GM12878 (cell line): Measurements from ENCODE around the gene POC1B. TPM values are rescaled to one million over a fixed set of nuclear protein-coding genes. Genes with fewer than 3 reads are reported as not detected.

ENCODE experiments used
- ATAC-seq: fragments of 200-7000 bp; cut with Tn5 transposase; 3 replicates; pipeline ENCODE4 v1.9.1; 2020; ENCODE audit warnings: mild to moderate bottlenecking, moderate library complexity
- BruUV-seq: library from RNA; stranded (reverse); fragments of 400-500 nt; replicated peaks from 2 replicates; lab custom pipeline; 2021; lab: Mats Ljungman, UMichigan
- CTCF ChIA-PET: fragments of 300-600 bp; sonication (Branson Sonifier 250); formaldehyde crosslinking; extraction: SDS; loops from one replicate; lab custom pipeline; 2021; ENCODE audit warnings: inconsistent platforms; lab: Yijun Ruan, JAX
- POLR2A ChIA-PET: fragments of 350-600 bp; formaldehyde crosslinking; extraction: SDS; loops from one replicate; lab custom pipeline; 2021; ENCODE audit warnings: inconsistent platforms; lab: Charles Lee
- RAD21 ChIA-PET: fragments of 300-600 bp; sonication (Branson Sonifier 250); formaldehyde crosslinking; loops from one replicate; lab custom pipeline; 2023; ENCODE audit warnings: antibody characterized with exemption; ENCODE audit not compliant: unreplicated experiment; lab: Charles Lee
- SMC1A ChIA-PET: fragments of 300-600 bp; sonication (Branson Sonifier 250); formaldehyde crosslinking; loops from one replicate; lab custom pipeline; 2023; ENCODE audit not compliant: unreplicated experiment, uncharacterized antibody; lab: Charles Lee
- DNase-seq: peaks from one replicate; pipeline ENCODE4 v3.0.0-alpha.2; 2011; ENCODE audit warnings: low read depth, low spot score
- FAIRE-seq: peaks from 3 replicates; lab custom pipeline; 2011; peaks lifted over from hg19 to GRCh38; lab: Jason Lieb, UNC
- H2AFZ ChIP-seq: 2 replicates; pipeline ENCODE4 v1.6.0; 2011; ENCODE audit warnings: low read depth, low read length, control low read depth; ENCODE audit not compliant: control insufficient read depth
- H3K27ac ChIP-seq: 2 replicates; pipeline ENCODE4 v1.5.1; 2011; ENCODE audit warnings: control low read depth; ENCODE audit not compliant: control insufficient read depth, insufficient read depth
- H3K27me3 ChIP-seq, 2 experiments: replicated peaks in 1 of 2; 2 replicates each; pipeline versions ENCODE4 v1.6.0 to v1.6.1; 2011; ENCODE audit warnings: low read length in 1 of 2; ENCODE audit not compliant: control insufficient read depth in 2 of 2, insufficient read depth in 2 of 2
- H3K36me3 ChIP-seq, 2 experiments: 2 replicates each; pipeline ENCODE4 v1.5.1; 2011; ENCODE audit warnings: low read length in 1 of 2; ENCODE audit not compliant: control insufficient read depth in 2 of 2, insufficient read depth in 2 of 2
- H3K4me1 ChIP-seq: 2 replicates; pipeline ENCODE4 v1.6.1; 2011; ENCODE audit warnings: mild to moderate bottlenecking, low read length, moderate library complexity, mixed read lengths; ENCODE audit not compliant: control insufficient read depth, insufficient read depth
- H3K4me2 ChIP-seq: 2 replicates; pipeline ENCODE4 v1.6.0; 2011; ENCODE audit warnings: control low read depth; ENCODE audit not compliant: control insufficient read depth, insufficient read depth
- H3K4me3 ChIP-seq: fragments of 200-600 bp; sonication (generic); 2 replicates; pipeline ENCODE4 v1.5.1; 2016
- H3K79me2 ChIP-seq: 2 replicates; pipeline ENCODE4 v1.6.0; 2011; ENCODE audit warnings: low read length; ENCODE audit not compliant: control insufficient read depth, insufficient read depth
- H3K9ac ChIP-seq: 2 replicates; pipeline ENCODE4 v1.8.0; 2011; ENCODE audit warnings: low read length, control low read depth, mixed read lengths; ENCODE audit not compliant: control insufficient read depth, insufficient read depth
- H3K9me3 ChIP-seq: replicated peaks from 3 replicates; pipeline ENCODE4 v1.5.1; 2011; ENCODE audit warnings: mild to moderate bottlenecking, low read length; ENCODE audit not compliant: control insufficient read depth, insufficient read depth
- H4K20me1 ChIP-seq: 2 replicates; pipeline ENCODE4 v1.6.0; 2011; ENCODE audit not compliant: control insufficient read depth, insufficient read depth
- BCL11A ChIP-seq: IDR thresholded peaks from 2 replicates; pipeline ENCODE4 v1.6.1; 2011; ENCODE audit warnings: low read depth, low read length
- CREB1 ChIP-seq: IDR thresholded peaks from 2 replicates; pipeline ENCODE4 v1.6.1; 2012; ENCODE audit warnings: low read depth, mild to moderate bottlenecking, inconsistent platforms
- CREM ChIP-seq: IDR thresholded peaks from 2 replicates; pipeline ENCODE4 v1.6.1; 2014; ENCODE audit warnings: antibody characterized with exemption, low read depth
- E2F4 ChIP-seq: IDR thresholded peaks from 2 replicates; pipeline ENCODE4 v1.6.1; 2012; ENCODE audit warnings: low read depth, low read length, improper control_type of control experiment
- ESRRA ChIP-seq: IDR thresholded peaks from 2 replicates; pipeline ENCODE4 v1.6.1; 2012; ENCODE audit warnings: mild to moderate bottlenecking, low read length, improper control_type of control experiment
- ETV6 ChIP-seq, 2 experiments: fragments of 450-650 bp in 1 of 2; IDR thresholded peaks in 1 of 2; conservative IDR thresholded peaks in 1 of 2; 2 replicates each; pipeline ENCODE4 v1.6.1; 2014; ENCODE audit warnings: antibody characterized with exemption in 1 of 2, borderline replicate concordance in 1 of 2, low read depth in 1 of 2, mild to moderate bottlenecking in 1 of 2, moderate library complexity in 1 of 2
- GATAD2B ChIP-seq: fragments of 450-650 bp; conservative IDR thresholded peaks from 2 replicates; pipeline ENCODE4 v1.6.1; 2017; ENCODE audit warnings: low read depth, mild to moderate bottlenecking, moderate library complexity
- JUNB ChIP-seq: IDR thresholded peaks from 2 replicates; pipeline ENCODE4 v1.6.1; 2016; ENCODE audit warnings: antibody characterized with exemption, mild to moderate bottlenecking
- MEF2A ChIP-seq: IDR thresholded peaks from 2 replicates; pipeline ENCODE4 v1.6.1; 2011; ENCODE audit warnings: low read depth, mild to moderate bottlenecking, low read length, moderate library complexity; ENCODE audit not compliant: insufficient read depth
- MEF2B ChIP-seq: fragments of 450-650 bp; IDR thresholded peaks from 2 replicates; pipeline ENCODE4 v1.6.1; 2018; ENCODE audit warnings: mild to moderate bottlenecking, moderate library complexity; ENCODE audit not compliant: partially characterized antibody, poor library complexity, severe bottlenecking
- MTA3 ChIP-seq: IDR thresholded peaks from 2 replicates; pipeline ENCODE4 v1.6.1; 2012; ENCODE audit warnings: low read length, inconsistent platforms, borderline replicate concordance
- MYB ChIP-seq: fragments of 150-350 bp; IDR thresholded peaks from 2 replicates; pipeline ENCODE4 v1.6.1; 2014; ENCODE audit warnings: mild to moderate bottlenecking, low read depth, low read length, borderline replicate concordance
- NFIC ChIP-seq: IDR thresholded peaks from 2 replicates; pipeline ENCODE4 v1.6.1; 2012; ENCODE audit warnings: low read depth, mild to moderate bottlenecking, inconsistent platforms, low read length, moderate library complexity
- PML ChIP-seq: IDR thresholded peaks from 2 replicates; pipeline ENCODE4 v1.6.1; 2012; ENCODE audit warnings: low read length, inconsistent platforms
- SMARCA5 ChIP-seq: fragments of 450-650 bp; IDR thresholded peaks from 2 replicates; pipeline ENCODE4 v1.6.1; 2017; ENCODE audit warnings: mild to moderate bottlenecking
- STAT1 ChIP-seq: fragments of 450-650 bp; conservative IDR thresholded peaks from 2 replicates; pipeline ENCODE4 v1.6.1; 2014; ENCODE audit warnings: antibody characterized with exemption, mild to moderate bottlenecking
- TARDBP ChIP-seq: IDR thresholded peaks from 2 replicates; pipeline ENCODE4 v1.6.1; 2016; ENCODE audit warnings: borderline replicate concordance
- TCF3 ChIP-seq: IDR thresholded peaks from 2 replicates; pipeline ENCODE4 v1.6.1; 2012; ENCODE audit warnings: low read depth, mild to moderate bottlenecking, low read length, borderline replicate concordance; ENCODE audit not compliant: insufficient read depth
- TCF7 ChIP-seq: IDR thresholded peaks from 2 replicates; pipeline ENCODE4 v1.6.1; 2014; ENCODE audit warnings: antibody characterized with exemption, borderline replicate concordance
- USF2 ChIP-seq: IDR thresholded peaks from 2 replicates; pipeline ENCODE4 v1.6.1; 2011; ENCODE audit warnings: low read depth, low read length, improper control_type of control experiment, borderline replicate concordance
- ZNF217 ChIP-seq: fragments of 450-650 bp; IDR thresholded peaks from 2 replicates; pipeline ENCODE4 v1.6.1; 2017; ENCODE audit warnings: antibody characterized with exemption, mild to moderate bottlenecking
- WGBS: methylation state at CpG from one replicate; pipeline ENCODE4 v1.1.6; 2016; ENCODE audit warnings: low lambda C conversion rate; ENCODE audit not compliant: insufficient replicate concordance, insufficient coverage; ENCODE audit errors: missing lambda C conversion rate; 5-methylcytosine and 5-hydroxymethylcytosine counted together
- in situ Hi-C: fragments of 300-500 bp; cut with MboI; formaldehyde crosslinking; loops from 9 replicates; pipeline ENCODE4 v1.14.3; 2018; ENCODE audit warnings: mixed read lengths
- intact Hi-C: fragments of 100-400 bp; cut with micrococcal nuclease; formaldehyde crosslinking; loops from one replicate; pipeline ENCODE4 v1.14.2; 2022; ENCODE audit not compliant: unreplicated experiment
- polyA plus RNA-seq, 11 experiments: library from polyadenylated mRNA; depleted of rRNA in 4 of 11; unstranded in 6 of 11; stranded (reverse) in 5 of 11; fragments of >200 nt; fragmentation: Nextera tagmentation in 4 of 11; fragmentation: Illumina TruSeq in 1 of 11; extraction: Ambion mirVana in 4 of 11; extraction: Trizol in 1 of 11; gene quantifications; 1 replicate in 1 of 11; 2 replicates in 10 of 11; pipeline versions ENCODE4 v1.2.1 to v1.2.3, GENCODE V29; 2011 to 2016; ENCODE audit warnings: inconsistent platforms in 2 of 11, missing spikeins in 2 of 11, low read depth in 1 of 11
- total RNA-seq, 4 experiments: library from RNA; depleted of rRNA in 3 of 4; stranded (reverse); fragments of >200 nt in 3 of 4; fragmentation: Illumina TruSeq in 1 of 4; extraction: Trizol in 1 of 4; gene quantifications; 2 replicates each; pipeline versions ENCODE4 v1.2.1 to v1.2.3, GENCODE V29; 2013 to 2021
- TF ChIP-seq, protein P1 (sequence below): IDR thresholded peaks from 2 replicates; pipeline ENCODE4 v1.6.1; 2011; ENCODE audit warnings: borderline replicate concordance, low read depth, mild to moderate bottlenecking, moderate library complexity, low read length; ENCODE audit not compliant: insufficient read depth, poor library complexity, severe bottlenecking

Gene POC1B
- total and polyA plus RNA-seq, 10 of the 15 experiments (the other 5 are each of a cell fraction or from before 2014, with no cell fraction given) = 4.4 to 17.8 (median 11.3) TPM

DNA sequence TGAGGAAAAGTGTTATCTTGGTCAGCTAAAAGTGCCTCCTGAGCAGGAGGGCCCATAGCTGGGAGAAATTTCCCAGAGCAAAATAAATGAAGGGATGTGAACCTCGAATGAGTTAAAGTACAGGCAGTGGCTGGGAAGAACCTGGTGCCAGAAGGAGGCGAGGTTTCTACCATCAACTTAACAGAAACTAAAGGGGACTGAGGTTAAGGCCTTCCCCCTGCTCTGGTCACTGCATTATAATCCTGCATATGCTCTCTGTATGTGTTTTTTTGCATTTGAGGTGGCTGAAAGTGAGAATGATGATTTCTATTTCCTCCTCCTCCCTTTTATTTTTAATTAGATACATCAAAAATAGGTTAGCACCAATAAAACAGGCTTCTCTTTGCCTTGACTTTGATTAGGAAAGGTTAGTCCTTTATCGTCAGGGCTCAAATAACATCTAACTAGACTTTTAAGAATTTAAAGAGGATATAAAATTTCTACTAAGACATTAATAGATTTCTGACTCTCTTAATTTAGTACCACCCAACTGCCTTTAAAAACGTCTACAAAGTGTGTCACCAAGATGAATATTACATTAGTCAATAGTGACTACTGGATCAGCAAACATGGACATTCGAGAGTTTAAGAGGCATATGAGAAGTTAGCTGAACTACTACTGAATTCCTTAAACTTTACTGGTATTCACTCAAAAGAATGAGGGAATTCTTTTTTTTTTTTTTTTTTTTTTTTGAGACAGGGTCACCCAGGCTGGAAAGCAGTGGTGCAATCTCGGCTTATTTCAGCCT is 50.5 kb downstream of the POC1B start:
- Histone ChIP-seq H3K79me2 (no peaks in the 10 kb centered on the region), H3K4me1 (peaks cover 12% of the 10 kb centered on the region), H3K27me3 (no peaks in the 10 kb centered on the region), H3K4me3 (no peak overlapping the region), H3K9me3 (no peaks in the 10 kb centered on the region), H3K27ac (no peak overlapping the region), H2AFZ (no peak overlapping the region), H3K9ac (no peak overlapping the region), H4K20me1 (no peaks in the 10 kb centered on the region), H3K4me2 (peak overlapping the region; percentile 44), H3K36me3 (no peaks in the 10 kb centered on the region)
- BruUV-seq = no TSS peak
- in situ Hi-C loops = no loop called here
- ChIA-PET CTCF (interaction anchor here (0.6 to 1.3 kb wide), 6 partner anchors 9 to 437 kb away, joined by 3 to 7 read pairs (median 4); partner anchors contain the start of gene GALNT4), SMC1A (interaction anchor here (0.6 to 1.3 kb wide), 3 partner anchors 10 to 538 kb away, joined by 3 to 5 read pairs (median 3); partner anchors contain the start of gene POC1B), RAD21 (no interaction called here), POLR2A (interaction anchor here (0.7 to 1.3 kb wide), 2 partner anchors 53 to 1238 kb away, joined by 3 to 7 read pairs; no protein-coding TSS in a partner anchor)
- WGBS = 45% methylated on average over 6 of the region's 6 CpGs
- DNase-seq = no peak
- peak; percentile 61 for FAIRE-seq
- intact Hi-C loops = loop anchor here (10.0 kb wide), 1 partner anchor 1379 kb away; no protein-coding TSS in a partner anchor
- peak; percentile 77 for ATAC-seq
- TF ChIP-seq TARDBP (no peak), CREM (no peak), ETV6 (conservative IDR thresholded peaks at IDR 0.05 in 1 of 2, IDR thresholded peaks at IDR 0.05 in 1 of 2; ENCODE audit: borderline replicate concordance in 1 of 2, low read depth in 1 of 2) (0 out of 4 replicates have a peak, but pooled peaks of 1 of the 2 experiments have one; percentile 49), ESRRA (no peak), BCL11A (no peak), JUNB (peak; percentile 26; the same call in 1 of the 2 replicates), E2F4 (no peak), MEF2B (no peak), MTA3 (no peak), MEF2A (0 out of 2 replicates have a peak, but pooled peaks have one; percentile 14), SMARCA5 (no peak), PML (no peak), CREB1 (no peak), NFIC (peak; percentile 61; the same call in 1 of the 2 replicates), GATAD2B (no peak), USF2 (no peak), ZNF217 (no peak), STAT1 (no peak), TCF7 (peak; percentile 78), MYB (no peak), TCF3 (no peak)
- TF ChIP-seq, protein P1, sequence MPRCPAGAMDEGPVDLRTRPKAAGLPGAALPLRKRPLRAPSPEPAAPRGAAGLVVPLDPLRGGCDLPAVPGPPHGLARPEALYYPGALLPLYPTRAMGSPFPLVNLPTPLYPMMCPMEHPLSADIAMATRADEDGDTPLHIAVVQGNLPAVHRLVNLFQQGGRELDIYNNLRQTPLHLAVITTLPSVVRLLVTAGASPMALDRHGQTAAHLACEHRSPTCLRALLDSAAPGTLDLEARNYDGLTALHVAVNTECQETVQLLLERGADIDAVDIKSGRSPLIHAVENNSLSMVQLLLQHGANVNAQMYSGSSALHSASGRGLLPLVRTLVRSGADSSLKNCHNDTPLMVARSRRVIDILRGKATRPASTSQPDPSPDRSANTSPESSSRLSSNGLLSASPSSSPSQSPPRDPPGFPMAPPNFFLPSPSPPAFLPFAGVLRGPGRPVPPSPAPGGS = peak; percentile 25
